ENCODE measurements around the gene PLA2G2D.

- no peak for TF ChIP-seq CREB1 (CRISPR knock-in tag; IDR thresholded peaks at IDR 0.05; ENCODE audit: low read depth)
- TF ChIP-seq, protein P1, sequence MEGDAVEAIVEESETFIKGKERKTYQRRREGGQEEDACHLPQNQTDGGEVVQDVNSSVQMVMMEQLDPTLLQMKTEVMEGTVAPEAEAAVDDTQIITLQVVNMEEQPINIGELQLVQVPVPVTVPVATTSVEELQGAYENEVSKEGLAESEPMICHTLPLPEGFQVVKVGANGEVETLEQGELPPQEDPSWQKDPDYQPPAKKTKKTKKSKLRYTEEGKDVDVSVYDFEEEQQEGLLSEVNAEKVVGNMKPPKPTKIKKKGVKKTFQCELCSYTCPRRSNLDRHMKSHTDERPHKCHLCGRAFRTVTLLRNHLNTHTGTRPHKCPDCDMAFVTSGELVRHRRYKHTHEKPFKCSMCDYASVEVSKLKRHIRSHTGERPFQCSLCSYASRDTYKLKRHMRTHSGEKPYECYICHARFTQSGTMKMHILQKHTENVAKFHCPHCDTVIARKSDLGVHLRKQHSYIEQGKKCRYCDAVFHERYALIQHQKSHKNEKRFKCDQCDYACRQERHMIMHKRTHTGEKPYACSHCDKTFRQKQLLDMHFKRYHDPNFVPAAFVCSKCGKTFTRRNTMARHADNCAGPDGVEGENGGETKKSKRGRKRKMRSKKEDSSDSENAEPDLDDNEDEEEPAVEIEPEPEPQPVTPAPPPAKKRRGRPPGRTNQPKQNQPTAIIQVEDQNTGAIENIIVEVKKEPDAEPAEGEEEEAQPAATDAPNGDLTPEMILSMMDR (conservative IDR thresholded peaks at IDR 0.05; ENCODE audit: low read depth in 2 of 2) = no peak
- TF ChIP-seq, protein P2, sequence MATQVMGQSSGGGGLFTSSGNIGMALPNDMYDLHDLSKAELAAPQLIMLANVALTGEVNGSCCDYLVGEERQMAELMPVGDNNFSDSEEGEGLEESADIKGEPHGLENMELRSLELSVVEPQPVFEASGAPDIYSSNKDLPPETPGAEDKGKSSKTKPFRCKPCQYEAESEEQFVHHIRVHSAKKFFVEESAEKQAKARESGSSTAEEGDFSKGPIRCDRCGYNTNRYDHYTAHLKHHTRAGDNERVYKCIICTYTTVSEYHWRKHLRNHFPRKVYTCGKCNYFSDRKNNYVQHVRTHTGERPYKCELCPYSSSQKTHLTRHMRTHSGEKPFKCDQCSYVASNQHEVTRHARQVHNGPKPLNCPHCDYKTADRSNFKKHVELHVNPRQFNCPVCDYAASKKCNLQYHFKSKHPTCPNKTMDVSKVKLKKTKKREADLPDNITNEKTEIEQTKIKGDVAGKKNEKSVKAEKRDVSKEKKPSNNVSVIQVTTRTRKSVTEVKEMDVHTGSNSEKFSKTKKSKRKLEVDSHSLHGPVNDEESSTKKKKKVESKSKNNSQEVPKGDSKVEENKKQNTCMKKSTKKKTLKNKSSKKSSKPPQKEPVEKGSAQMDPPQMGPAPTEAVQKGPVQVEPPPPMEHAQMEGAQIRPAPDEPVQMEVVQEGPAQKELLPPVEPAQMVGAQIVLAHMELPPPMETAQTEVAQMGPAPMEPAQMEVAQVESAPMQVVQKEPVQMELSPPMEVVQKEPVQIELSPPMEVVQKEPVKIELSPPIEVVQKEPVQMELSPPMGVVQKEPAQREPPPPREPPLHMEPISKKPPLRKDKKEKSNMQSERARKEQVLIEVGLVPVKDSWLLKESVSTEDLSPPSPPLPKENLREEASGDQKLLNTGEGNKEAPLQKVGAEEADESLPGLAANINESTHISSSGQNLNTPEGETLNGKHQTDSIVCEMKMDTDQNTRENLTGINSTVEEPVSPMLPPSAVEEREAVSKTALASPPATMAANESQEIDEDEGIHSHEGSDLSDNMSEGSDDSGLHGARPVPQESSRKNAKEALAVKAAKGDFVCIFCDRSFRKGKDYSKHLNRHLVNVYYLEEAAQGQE (IDR thresholded peaks at IDR 0.05; ENCODE audit: unreplicated experiment) = no peak
- no peak for TF ChIP-seq EZH2 (IDR thresholded peaks at IDR 0.05; ENCODE audit: low read depth, unreplicated experiment)
- no peak for TF ChIP-seq POLR2AphosphoS5 (IDR thresholded peaks at IDR 0.05; ENCODE audit: low read depth)
- no peak for TF ChIP-seq ETS1 (IDR thresholded peaks at IDR 0.05)
- TF ChIP-seq EZH2phosphoT487 (IDR thresholded peaks at IDR 0.05; ENCODE audit: unreplicated experiment) = no peak
- TF ChIP-seq ZNF331 (CRISPR knock-in tag; IDR thresholded peaks at IDR 0.05; ENCODE audit: low read depth) = no peak
- TF ChIP-seq ZNF462 (CRISPR knock-in tag; IDR thresholded peaks at IDR 0.05) = no peak
Observed at GRCh38 chr1:20074055-20074724, 45.1 kb downstream of the PLA2G2D start.

Data from GM23338 (cell line).